Activated CD8-positive, alpha-beta memory T cell treated with anti-CD3 and anti-CD28 coated beads, Interleukin-2, amount 10 ng/mL, durations not matched to agents 7 days and 5 days (primary cell): ENCODE measurements around the gene RGP1. TPM values are rescaled to one million over a fixed set of nuclear protein-coding genes. Genes with fewer than 3 reads are reported as not detected.

Source experiments
- ATAC-seq: fragments of 150-1000 bp; cut with Tn5 transposase; one replicate; pipeline ENCODE4 v1.10.0; 2021; ENCODE audit warnings: moderate library complexity
- CTCF ChIA-PET: fragments of 350-600 bp; sonication (Branson Sonifier 250); formaldehyde crosslinking; loops from one replicate; lab custom pipeline; 2021; ENCODE audit warnings: antibody characterized with exemption; lab: Charles Lee
- DNase-seq: peaks from one replicate; pipeline ENCODE4 v3.0.0-alpha.2; 2020
- H3K27ac Mint-ChIP-seq: one replicate; pipeline ENCODE4 v1.8.0; 2021; ENCODE audit warnings: mild to moderate bottlenecking, mixed read lengths
- H3K27me3 Mint-ChIP-seq: one replicate; pipeline ENCODE4 v1.8.0; 2021; ENCODE audit warnings: mixed read lengths
- H3K36me3 Mint-ChIP-seq: one replicate; pipeline ENCODE4 v1.8.0; 2021; ENCODE audit warnings: mild to moderate bottlenecking, mixed read lengths
- H3K4me1 Mint-ChIP-seq: one replicate; pipeline ENCODE4 v1.8.0; 2021; ENCODE audit warnings: mixed read lengths
- H3K4me3 Mint-ChIP-seq: one replicate; pipeline ENCODE4 v1.8.0; 2021; ENCODE audit warnings: mild to moderate bottlenecking, moderate library complexity, mixed read lengths
- H3K9me3 Mint-ChIP-seq: one replicate; pipeline ENCODE4 v1.8.0; 2022; ENCODE audit warnings: low read depth, mixed read lengths
- total RNA-seq, 2 experiments: library from RNA; stranded (reverse); gene quantifications; one replicate each; pipeline ENCODE4 v1.2.3, GENCODE V29; 2021

RGP1 gene
- total RNA-seq, 2 experiments from 2014 or later = 21.0 to 23.6 TPM

- ATAC-seq (no peak), DNase-seq (no peak)
- H3K4me1 Mint-ChIP-seq = no peaks in the 10 kb centered on the region
- CTCF ChIA-PET = interaction anchor here (0.9 to 5.7 kb wide), 2 partner anchors 16 to 55 kb away, joined by 3 to 41 read pairs; partner anchors contain the start of genes CCDC107 and RMRP
- H3K9me3 Mint-ChIP-seq = no peaks in the 10 kb centered on the region
- H3K27me3 Mint-ChIP-seq = no peaks in the 10 kb centered on the region
- peaks cover 73% of the 10 kb centered on the region for H3K36me3 Mint-ChIP-seq
- H3K27ac Mint-ChIP-seq = no peak overlapping the region
- no peak overlapping the region for H3K4me3 Mint-ChIP-seq
Measured at GRCh38 chr9:35712762-35713400, 36.2 kb upstream of the RGP1 start.

GRCh38 chr9:35713578-35713977, 35.5 kb upstream of the RGP1 start:
- H3K27me3 Mint-ChIP-seq = no peaks in the 10 kb centered on the region
- CTCF ChIA-PET = interaction anchor here (1.3 to 5.7 kb wide), 2 partner anchors 14 to 16 kb away, joined by 5 to 41 read pairs; no protein-coding TSS in a partner anchor
- ATAC-seq (no peak), DNase-seq (no peak)
- H3K36me3 Mint-ChIP-seq = peaks cover 70% of the 10 kb centered on the region
- H3K4me1 Mint-ChIP-seq = no peaks in the 10 kb centered on the region
- H3K27ac Mint-ChIP-seq = no peak overlapping the region
- H3K9me3 Mint-ChIP-seq = no peaks in the 10 kb centered on the region
- no peak overlapping the region for H3K4me3 Mint-ChIP-seq

GRCh38 chr9:35714123-35714522, 35.0 kb upstream of the RGP1 start:
- Mint-ChIP-seq H3K36me3 (peaks cover 68% of the 10 kb centered on the region), H3K4me1 (no peaks in the 10 kb centered on the region), H3K4me3 (no peak overlapping the region), H3K9me3 (no peaks in the 10 kb centered on the region), H3K27ac (no peak overlapping the region), H3K27me3 (no peaks in the 10 kb centered on the region)
- no peak for ATAC-seq
- DNase-seq = no peak
- CTCF ChIA-PET = interaction anchor here (1.3 to 5.7 kb wide), 2 partner anchors 13 to 17 kb away, joined by 5 to 41 read pairs; no protein-coding TSS in a partner anchor

- no peak overlapping the region for H3K4me3 Mint-ChIP-seq
- CTCF ChIA-PET = interaction anchor here (1.3 to 5.7 kb wide), 2 partner anchors 13 to 18 kb away, joined by 5 to 41 read pairs; no protein-coding TSS in a partner anchor
- peak overlapping the region; percentile 65 for H3K27ac Mint-ChIP-seq
- no peaks in the 10 kb centered on the region for H3K27me3 Mint-ChIP-seq
- H3K36me3 Mint-ChIP-seq = peaks cover 71% of the 10 kb centered on the region
- H3K9me3 Mint-ChIP-seq = no peaks in the 10 kb centered on the region
- ATAC-seq = no peak
- DNase-seq = no peak
- no peaks in the 10 kb centered on the region for H3K4me1 Mint-ChIP-seq
Measured at GRCh38 chr9:35714579-35715252, 34.4 kb upstream of the RGP1 start.

- CTCF ChIA-PET = interaction anchor here (1.7 to 5.7 kb wide), 3 partner anchors 19 to 112 kb away, joined by 4 to 41 read pairs (median 5); partner anchors contain the start of gene TPM2
- DNase-seq (no peak), ATAC-seq (no peak)
- Mint-ChIP-seq H3K9me3 (no peaks in the 10 kb centered on the region), H3K4me1 (no peaks in the 10 kb centered on the region), H3K27ac (no peak overlapping the region), H3K27me3 (no peaks in the 10 kb centered on the region), H3K36me3 (peaks cover 64% of the 10 kb centered on the region), H3K4me3 (no peak overlapping the region)
Measured at GRCh38 chr9:35716230-35716629, 32.9 kb upstream of the RGP1 start.

GRCh38 chr9:35717132-35717870, 31.8 kb upstream of the RGP1 start:
- no peaks in the 10 kb centered on the region for H3K9me3 Mint-ChIP-seq
- no peak overlapping the region for H3K27ac Mint-ChIP-seq
- CTCF ChIA-PET = interaction anchor here (1.6 to 1.9 kb wide), 3 partner anchors 20 to 114 kb away, joined by 4 to 5 read pairs (median 5); partner anchors contain the start of gene TPM2
- ATAC-seq (no peak), DNase-seq (no peak)
- peaks cover 68% of the 10 kb centered on the region for H3K36me3 Mint-ChIP-seq
- H3K4me3 Mint-ChIP-seq = no peak overlapping the region
- no peaks in the 10 kb centered on the region for H3K27me3 Mint-ChIP-seq
- H3K4me1 Mint-ChIP-seq = no peaks in the 10 kb centered on the region

- Mint-ChIP-seq H3K4me1 (no peaks in the 10 kb centered on the region), H3K36me3 (peaks cover 62% of the 10 kb centered on the region), H3K4me3 (no peak overlapping the region), H3K9me3 (no peaks in the 10 kb centered on the region), H3K27me3 (no peaks in the 10 kb centered on the region), H3K27ac (no peak overlapping the region)
- CTCF ChIA-PET = interaction anchor here (1.0 to 4.5 kb wide), 2 partner anchors 9 to 23 kb away, joined by 4 to 16 read pairs; no protein-coding TSS in a partner anchor
- ATAC-seq (no peak), DNase-seq (no peak)
Measured at GRCh38 chr9:35718721-35719511, 30.2 kb upstream of the RGP1 start.

- Mint-ChIP-seq H3K9me3 (no peaks in the 10 kb centered on the region), H3K4me1 (no peaks in the 10 kb centered on the region), H3K27ac (no peak overlapping the region), H3K4me3 (no peak overlapping the region), H3K36me3 (peaks cover 62% of the 10 kb centered on the region), H3K27me3 (no peaks in the 10 kb centered on the region)
- DNase-seq = no peak
- ATAC-seq = no peak
- CTCF ChIA-PET = interaction anchor here (1.0 to 4.5 kb wide), 2 partner anchors 9 to 23 kb away, joined by 4 to 16 read pairs; no protein-coding TSS in a partner anchor
Measured at GRCh38 chr9:35719546-35719945, 29.5 kb upstream of the RGP1 start.

- ATAC-seq (no peak), DNase-seq (no peak)
- H3K27me3 Mint-ChIP-seq = no peaks in the 10 kb centered on the region
- no peaks in the 10 kb centered on the region for H3K9me3 Mint-ChIP-seq
- CTCF ChIA-PET = no interaction called here
- no peak overlapping the region for H3K4me3 Mint-ChIP-seq
- peaks cover 3% of the 10 kb centered on the region for H3K4me1 Mint-ChIP-seq
- peaks cover 47% of the 10 kb centered on the region for H3K36me3 Mint-ChIP-seq
- no peak overlapping the region for H3K27ac Mint-ChIP-seq
Measured at GRCh38 chr9:35723426-35723825, 25.7 kb upstream of the RGP1 start.

- H3K36me3 Mint-ChIP-seq = peaks cover 46% of the 10 kb centered on the region
- no peaks in the 10 kb centered on the region for H3K9me3 Mint-ChIP-seq
- ATAC-seq (no peak), DNase-seq (no peak)
- peaks cover 3% of the 10 kb centered on the region for H3K4me1 Mint-ChIP-seq
- no peaks in the 10 kb centered on the region for H3K27me3 Mint-ChIP-seq
- no peak overlapping the region for H3K4me3 Mint-ChIP-seq
- no peak overlapping the region for H3K27ac Mint-ChIP-seq
- CTCF ChIA-PET = no interaction called here
Measured at GRCh38 chr9:35723908-35724307, 25.2 kb upstream of the RGP1 start.

- peaks cover 37% of the 10 kb centered on the region for H3K36me3 Mint-ChIP-seq
- CTCF ChIA-PET = interaction anchor here (0.8 to 4.8 kb wide), 2 partner anchors 29 to 108 kb away, joined by 3 to 68 read pairs; no protein-coding TSS in a partner anchor
- no peak overlapping the region for H3K27ac Mint-ChIP-seq
- ATAC-seq (no peak), DNase-seq (no peak)
- H3K27me3 Mint-ChIP-seq = no peaks in the 10 kb centered on the region
- H3K4me1 Mint-ChIP-seq = peaks cover 3% of the 10 kb centered on the region
- H3K9me3 Mint-ChIP-seq = no peaks in the 10 kb centered on the region
- no peak overlapping the region for H3K4me3 Mint-ChIP-seq
Measured at GRCh38 chr9:35725362-35725761, 23.7 kb upstream of the RGP1 start.

GRCh38 chr9:35726931-35727330, 22.2 kb upstream of the RGP1 start:
- Mint-ChIP-seq H3K36me3 (peaks cover 30% of the 10 kb centered on the region), H3K27ac (no peak overlapping the region), H3K4me3 (no peak overlapping the region), H3K27me3 (no peaks in the 10 kb centered on the region), H3K9me3 (no peaks in the 10 kb centered on the region), H3K4me1 (peaks cover 9% of the 10 kb centered on the region)
- ATAC-seq (peak; percentile 22), DNase-seq (peak; percentile 75)
- CTCF ChIA-PET = interaction anchor here (1.0 to 7.3 kb wide), 15 partner anchors 9 to 116 kb away, joined by 3 to 68 read pairs (median 7); partner anchors contain the start of genes CCDC107, GBA2, RGP1 and RMRP
